GM21526 (cell line): ENCODE measurements around the gene CAPN14.

Experiments
- ATAC-seq: cut with Tn5 transposase; IDR thresholded peaks from one replicate; pipeline ENCODE4 v1.9.1; 2021; ENCODE audit warnings: moderate library complexity; ENCODE audit not compliant: unreplicated experiment, low FRiP score

The CAPN14 gene

GRCh38 chr2:31244101-31244500, 26.8 kb upstream of the CAPN14 start:
- no peak for ATAC-seq

- no peak for ATAC-seq
Observed at GRCh38 chr2:31243053-31243452, 25.7 kb upstream of the CAPN14 start.

GRCh38 chr2:31241625-31242270, 24.4 kb upstream of the CAPN14 start:
- ATAC-seq, result no peak

- no peak for ATAC-seq
Observed at GRCh38 chr2:31240381-31241365, 23.4 kb upstream of the CAPN14 start.

- no peak for ATAC-seq
Observed at GRCh38 chr2:31239593-31240177, 22.4 kb upstream of the CAPN14 start.

- ATAC-seq, result no peak
Observed at GRCh38 chr2:31238906-31239592, 21.7 kb upstream of the CAPN14 start.

GRCh38 chr2:31238126-31238905, 21.0 kb upstream of the CAPN14 start:
- no peak for ATAC-seq

GRCh38 chr2:31237348-31238017, 20.2 kb upstream of the CAPN14 start:
- ATAC-seq, result no peak

- ATAC-seq, result no peak
Observed at GRCh38 chr2:31236433-31237205, 19.3 kb upstream of the CAPN14 start.

GRCh38 chr2:31235504-31235902, 18.2 kb upstream of the CAPN14 start:
- ATAC-seq, result no peak

- no peak for ATAC-seq
Observed at GRCh38 chr2:31234683-31235503, 17.6 kb upstream of the CAPN14 start.

- peak; percentile 95 for ATAC-seq
Observed at GRCh38 chr2:31233741-31234682, 16.7 kb upstream of the CAPN14 start, which contains the start of gene EHD3. Gene EHD3, plus strand, starts transcription at chr2:31234152. Its CDS starts 470 bp downstream, at chr2:31234622.

- ATAC-seq, result no peak
Observed at GRCh38 chr2:31233231-31233630, 15.9 kb upstream of the CAPN14 start.

GRCh38 chr2:31232586-31232985, 15.3 kb upstream of the CAPN14 start:
- no peak for ATAC-seq

GRCh38 chr2:31231571-31232302, 14.4 kb upstream of the CAPN14 start:
- ATAC-seq, result no peak

GRCh38 chr2:31230751-31231150, 13.4 kb upstream of the CAPN14 start:
- ATAC-seq, result no peak
